Measurements from ENCODE around the gene SLC16A8. TPM values are rescaled to one million over a fixed set of nuclear protein-coding genes. Genes with fewer than 3 reads are reported as not detected.

Gene SLC16A8
- total and polyA plus RNA-seq, 10 of the 15 experiments (the other 5 are each of a cell fraction or from before 2014, with no cell fraction given): not detected

GRCh38 chr22:38030311-38031133 is 53.5 kb downstream of the SLC16A8 start:
- FAIRE-seq (no peak), DNase-seq (ENCODE audit: low read depth, low spot score) (no peak), ATAC-seq (no peak)
- no peak overlapping the region for H3K4me3 ChIP-seq
- 45% methylated on average over 16 of the region's 16 CpGs for WGBS (ENCODE audit: insufficient coverage, insufficient replicate concordance, low lambda C conversion rate, missing lambda C conversion rate)
- H3K4me2 ChIP-seq (ENCODE audit: control insufficient read depth, insufficient read depth): no peak overlapping the region
- ChIA-PET CTCF (no interaction called here), SMC1A (ENCODE audit: uncharacterized antibody, unreplicated experiment) (no interaction called here), POLR2A (interaction anchor here (0.6 kb wide), 1 partner anchor 33 kb away, joined by 4 read pairs; no protein-coding TSS in a partner anchor), RAD21 (ENCODE audit: unreplicated experiment) (no interaction called here)
- no peak overlapping the region for H3K27ac ChIP-seq (ENCODE audit: control insufficient read depth, insufficient read depth)
- BruUV-seq (replicated peaks): no TSS peak
- intact Hi-C loops (cut with micrococcal nuclease; ENCODE audit: unreplicated experiment) (no loop called here), in situ Hi-C loops (cut with MboI) (no loop called here)
- H2AFZ ChIP-seq (ENCODE audit: control insufficient read depth, low read depth, low read length): no peak overlapping the region
- peaks cover 7% of the 10 kb centered on the region; the same call in 1 of the 2 replicates for H3K4me1 ChIP-seq (ENCODE audit: control insufficient read depth, insufficient read depth, low read length)
- no peaks in the 10 kb centered on the region for H4K20me1 ChIP-seq (ENCODE audit: control insufficient read depth, insufficient read depth)
- H3K79me2 ChIP-seq (ENCODE audit: control insufficient read depth, insufficient read depth, low read length): no peaks in the 10 kb centered on the region
- H3K27me3 ChIP-seq (replicated peaks in 1 of 2; ENCODE audit: control insufficient read depth in 2 of 2, insufficient read depth in 2 of 2, low read length in 1 of 2): no peaks in the 10 kb centered on the region; a peak in 1 of 4 replicates
- no peak for TF ChIP-seq ATF2 (IDR thresholded peaks at IDR 0.05; ENCODE audit: low read length)
- no peak for TF ChIP-seq ZBED1 (IDR thresholded peaks at IDR 0.05; ENCODE audit: borderline replicate concordance)
- TF ChIP-seq CHD2 (IDR thresholded peaks at IDR 0.05; ENCODE audit: borderline replicate concordance, low read depth, low read length): no peak
- no peak for TF ChIP-seq TBL1XR1 (IDR thresholded peaks at IDR 0.05; ENCODE audit: low read depth, low read length)
- H3K36me3 ChIP-seq (ENCODE audit: control insufficient read depth in 2 of 2, insufficient read depth in 2 of 2, low read length in 1 of 2): no peaks in the 10 kb centered on the region
- no peaks in the 10 kb centered on the region for H3K9me3 ChIP-seq (replicated peaks; ENCODE audit: control insufficient read depth, insufficient read depth, low read length)
- H3K9ac ChIP-seq (ENCODE audit: control insufficient read depth, insufficient read depth, low read length): no peak overlapping the region

GRCh38 chr22:38029901-38030300 is 54.1 kb downstream of the SLC16A8 start:
- in situ Hi-C loops (cut with MboI): no loop called here
- FAIRE-seq (no peak), DNase-seq (ENCODE audit: low read depth, low spot score) (no peak), ATAC-seq (no peak)
- no peaks in the 10 kb centered on the region for H3K9me3 ChIP-seq (replicated peaks; ENCODE audit: control insufficient read depth, insufficient read depth, low read length)
- WGBS (ENCODE audit: insufficient coverage, insufficient replicate concordance, low lambda C conversion rate, missing lambda C conversion rate): 9% methylated on average over 5 of the region's 5 CpGs
- RAD21 ChIA-PET (ENCODE audit: unreplicated experiment): no interaction called here
- POLR2A ChIA-PET: interaction anchor here (0.6 kb wide), 1 partner anchor 34 kb away, joined by 4 read pairs; no protein-coding TSS in a partner anchor
- no peak overlapping the region for H2AFZ ChIP-seq (ENCODE audit: control insufficient read depth, low read depth, low read length)
- H3K79me2 ChIP-seq (ENCODE audit: control insufficient read depth, insufficient read depth, low read length): no peaks in the 10 kb centered on the region
- SMC1A ChIA-PET (ENCODE audit: uncharacterized antibody, unreplicated experiment): no interaction called here
- no peaks in the 10 kb centered on the region for H3K36me3 ChIP-seq (ENCODE audit: control insufficient read depth in 2 of 2, insufficient read depth in 2 of 2, low read length in 1 of 2)
- no peak overlapping the region for H3K9ac ChIP-seq (ENCODE audit: control insufficient read depth, insufficient read depth, low read length)
- no peak overlapping the region for H3K4me2 ChIP-seq (ENCODE audit: control insufficient read depth, insufficient read depth)
- TF ChIP-seq WRNIP1 (IDR thresholded peaks at IDR 0.05; ENCODE audit: borderline replicate concordance, low read depth, low read length) (no peak), NRF1 (conservative IDR thresholded peaks at IDR 0.05; ENCODE audit: low read depth, low read length) (no peak), MXI1 (IDR thresholded peaks at IDR 0.05; ENCODE audit: low read depth, low read length) (no peak), BRCA1 (IDR thresholded peaks at IDR 0.05; ENCODE audit: low read depth, low read length) (no peak)
- CTCF ChIA-PET: no interaction called here
- no peaks in the 10 kb centered on the region for H4K20me1 ChIP-seq (ENCODE audit: control insufficient read depth, insufficient read depth)
- intact Hi-C loops (cut with micrococcal nuclease; ENCODE audit: unreplicated experiment): no loop called here
- H3K4me3 ChIP-seq: no peak overlapping the region
- BruUV-seq (replicated peaks): no TSS peak
- no peaks in the 10 kb centered on the region for H3K27me3 ChIP-seq (replicated peaks in 1 of 2; ENCODE audit: control insufficient read depth in 2 of 2, insufficient read depth in 2 of 2, low read length in 1 of 2)
- peaks cover 7% of the 10 kb centered on the region; the same call in 1 of the 2 replicates for H3K4me1 ChIP-seq (ENCODE audit: control insufficient read depth, insufficient read depth, low read length)
- no peak overlapping the region for H3K27ac ChIP-seq (ENCODE audit: control insufficient read depth, insufficient read depth)

Data from GM12878 (cell line).